ENCODE measurements around the gene STH.

STH gene

GRCh38 chr17:45960311-45960710 is 38.7 kb upstream of the STH start:
- CTCF ChIA-PET = interaction anchor here (3.1 kb wide), 1 partner anchor 11 kb away, joined by 12 read pairs; no protein-coding TSS in a partner anchor
- POLR2A ChIA-PET = no interaction called here
- TF ChIP-seq, protein P1, sequence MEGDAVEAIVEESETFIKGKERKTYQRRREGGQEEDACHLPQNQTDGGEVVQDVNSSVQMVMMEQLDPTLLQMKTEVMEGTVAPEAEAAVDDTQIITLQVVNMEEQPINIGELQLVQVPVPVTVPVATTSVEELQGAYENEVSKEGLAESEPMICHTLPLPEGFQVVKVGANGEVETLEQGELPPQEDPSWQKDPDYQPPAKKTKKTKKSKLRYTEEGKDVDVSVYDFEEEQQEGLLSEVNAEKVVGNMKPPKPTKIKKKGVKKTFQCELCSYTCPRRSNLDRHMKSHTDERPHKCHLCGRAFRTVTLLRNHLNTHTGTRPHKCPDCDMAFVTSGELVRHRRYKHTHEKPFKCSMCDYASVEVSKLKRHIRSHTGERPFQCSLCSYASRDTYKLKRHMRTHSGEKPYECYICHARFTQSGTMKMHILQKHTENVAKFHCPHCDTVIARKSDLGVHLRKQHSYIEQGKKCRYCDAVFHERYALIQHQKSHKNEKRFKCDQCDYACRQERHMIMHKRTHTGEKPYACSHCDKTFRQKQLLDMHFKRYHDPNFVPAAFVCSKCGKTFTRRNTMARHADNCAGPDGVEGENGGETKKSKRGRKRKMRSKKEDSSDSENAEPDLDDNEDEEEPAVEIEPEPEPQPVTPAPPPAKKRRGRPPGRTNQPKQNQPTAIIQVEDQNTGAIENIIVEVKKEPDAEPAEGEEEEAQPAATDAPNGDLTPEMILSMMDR (IDR thresholded peaks at IDR 0.05; ENCODE audit: control extremely low read depth, extremely low read depth, low read depth, missing control alignments) = no peak
- no peak for DNase-seq (ENCODE audit: extremely low spot score)

DNA sequence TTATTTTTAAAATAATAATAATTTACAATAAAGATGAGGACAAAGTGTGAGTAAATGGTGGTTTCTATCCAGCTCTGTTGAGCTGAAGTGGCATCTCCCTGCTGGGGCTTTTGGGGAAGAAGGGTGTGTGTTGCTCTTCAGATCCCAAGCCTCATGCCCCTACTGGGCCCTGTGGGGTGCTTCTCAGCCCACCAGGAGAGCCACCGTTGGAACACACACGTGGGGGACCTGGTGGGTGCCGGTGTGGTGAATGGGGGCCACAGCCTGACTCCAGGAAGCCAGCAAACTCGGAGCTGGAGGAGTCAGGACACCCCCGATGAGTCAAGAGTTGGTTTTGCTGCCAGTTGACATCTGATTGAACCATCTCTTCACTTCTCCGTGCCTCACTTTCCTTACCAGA is 37.8 kb upstream of the STH start:
- TF ChIP-seq, protein P1 (IDR thresholded peaks at IDR 0.05; ENCODE audit: control extremely low read depth, extremely low read depth, low read depth, missing control alignments) = no peak
- DNase-seq (ENCODE audit: extremely low spot score) = no peak
- CTCF ChIA-PET = interaction anchor here (3.1 kb wide), 1 partner anchor 12 kb away, joined by 12 read pairs; no protein-coding TSS in a partner anchor
- POLR2A ChIA-PET = no interaction called here

DNA sequence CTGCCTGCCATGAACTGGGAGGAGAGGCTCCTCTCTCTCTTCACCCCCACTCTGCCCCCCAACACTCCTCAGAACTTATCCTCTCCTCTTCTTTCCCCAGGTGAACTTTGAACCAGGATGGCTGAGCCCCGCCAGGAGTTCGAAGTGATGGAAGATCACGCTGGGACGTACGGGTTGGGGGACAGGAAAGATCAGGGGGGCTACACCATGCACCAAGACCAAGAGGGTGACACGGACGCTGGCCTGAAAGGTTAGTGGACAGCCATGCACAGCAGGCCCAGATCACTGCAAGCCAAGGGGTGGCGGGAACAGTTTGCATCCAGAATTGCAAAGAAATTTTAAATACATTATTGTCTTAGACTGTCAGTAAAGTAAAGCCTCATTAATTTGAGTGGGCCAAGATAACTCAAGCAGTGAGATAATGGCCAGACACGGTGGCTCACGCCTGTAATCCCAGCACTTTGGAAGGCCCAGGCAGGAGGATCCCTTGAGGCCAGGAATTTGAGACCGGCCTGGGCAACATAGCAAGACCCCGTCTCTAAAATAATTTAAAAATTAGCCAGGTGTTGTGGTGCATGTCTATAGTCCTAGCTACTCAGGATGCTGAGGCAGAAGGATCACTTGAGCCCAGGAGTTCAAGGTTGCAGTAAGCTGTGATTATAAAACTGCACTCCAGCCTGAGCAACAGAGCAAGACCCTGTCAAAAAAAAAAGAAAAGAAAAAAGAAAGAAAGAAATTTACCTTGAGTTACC is 36.7 kb upstream of the STH start:
- TF ChIP-seq, protein P1 (IDR thresholded peaks at IDR 0.05; ENCODE audit: control extremely low read depth, extremely low read depth, low read depth, missing control alignments) = no peak
- CTCF ChIA-PET = interaction anchor here (3.1 kb wide), 1 partner anchor 13 kb away, joined by 12 read pairs; no protein-coding TSS in a partner anchor
- POLR2A ChIA-PET = no interaction called here
- DNase-seq (ENCODE audit: extremely low spot score) = no peak

GRCh38 chr17:45963283-45963682 is 35.8 kb upstream of the STH start:
- ChIA-PET POLR2A (no interaction called here), CTCF (no interaction called here)
- no peak for DNase-seq (ENCODE audit: extremely low spot score)
- TF ChIP-seq, protein P1 (IDR thresholded peaks at IDR 0.05; ENCODE audit: control extremely low read depth, extremely low read depth, low read depth, missing control alignments) = no peak

- POLR2A ChIA-PET = no interaction called here
- DNase-seq (ENCODE audit: extremely low spot score) = no peak
- CTCF ChIA-PET = no interaction called here
- TF ChIP-seq, protein P1 (IDR thresholded peaks at IDR 0.05; ENCODE audit: control extremely low read depth, extremely low read depth, low read depth, missing control alignments) = no peak
Measured at GRCh38 chr17:45963889-45964288, 35.2 kb upstream of the STH start.

DNA sequence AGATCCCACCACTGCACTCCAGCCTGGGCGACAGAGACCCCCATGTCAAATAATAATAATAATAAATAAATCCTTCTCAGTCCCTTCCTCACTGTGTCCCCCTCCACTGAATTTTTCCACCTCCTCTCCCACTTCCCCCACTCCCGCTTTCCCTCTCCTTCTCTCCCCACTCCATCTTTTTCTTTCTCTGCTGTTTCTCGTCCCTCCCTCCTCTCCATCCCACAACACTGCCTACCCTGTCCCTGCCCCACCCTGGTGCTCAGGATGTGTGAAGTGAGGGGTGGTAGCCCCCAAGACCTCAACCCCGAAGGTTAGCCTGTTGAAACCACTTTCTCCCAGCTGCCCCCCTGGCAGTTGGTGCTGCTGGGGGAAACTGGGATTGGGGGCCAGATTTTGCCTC is 34.4 kb upstream of the STH start:
- CTCF ChIA-PET = no interaction called here
- POLR2A ChIA-PET = no interaction called here
- TF ChIP-seq, protein P1 (IDR thresholded peaks at IDR 0.05; ENCODE audit: control extremely low read depth, extremely low read depth, low read depth, missing control alignments) = no peak
- no peak for DNase-seq (ENCODE audit: extremely low spot score)
